HCT116 (cell line): ENCODE data around the gene SLC6A11. TPM values are rescaled to one million over a fixed set of nuclear protein-coding genes. Genes with fewer than 3 reads are reported as not detected.

Source experiments
- ATAC-seq: fragments of 200-7000 bp; cut with Tn5 transposase; 2 replicates; pipeline ENCODE4 v1.9.1; 2020; ENCODE audit warnings: mild to moderate bottlenecking, moderate library complexity
- BruUV-seq: library from RNA; stranded (reverse); fragments of 400-500 nt; replicated peaks from 2 replicates; lab custom pipeline; 2021; lab: Mats Ljungman, UMichigan
- CTCF ChIA-PET: fragments of 300-600 bp; sonication (Branson Sonifier 250); formaldehyde crosslinking; loops from one replicate; lab custom pipeline; 2021; ENCODE audit warnings: antibody characterized with exemption; lab: Charles Lee
- POLR2A ChIA-PET: fragments of 300-600, 350-600 bp; sonication (Branson Sonifier 250); formaldehyde crosslinking; loops from one replicate; lab custom pipeline; 2021; ENCODE audit warnings: antibody characterized with exemption; lab: Charles Lee
- RAD21 ChIA-PET, 2 experiments: fragments of 300-600 bp; sonication (Branson Sonifier 250); formaldehyde crosslinking; loops; one replicate each; lab custom pipeline; 2023; ENCODE audit warnings: low total read pairs in 2 of 2; ENCODE audit not compliant: uncharacterized antibody in 2 of 2, unreplicated experiment in 2 of 2, low non-redundant PET in 1 of 2; lab: Charles Lee
- DNase-seq: peaks from one replicate; pipeline ENCODE4 v3.0.0-alpha.2; 2010; ENCODE audit warnings: low read depth, low spot score
- H2AFZ ChIP-seq: fragments of 200-600 bp; shearing (Covaris generic), sonication (generic); 2 replicates; pipeline ENCODE4 v1.6.1; 2017; ENCODE audit warnings: low read depth, mixed run types, mixed read lengths, antibody characterized with exemption, low read length; ENCODE audit not compliant: poor library complexity, severe bottlenecking
- H3K27ac ChIP-seq: 2 replicates; pipeline ENCODE4 v1.5.1; 2012; ENCODE audit warnings: low read depth, low read length
- H3K27me3 ChIP-seq: fragments of 200-600 bp; sonication (generic); 2 replicates; pipeline ENCODE4 v1.6.1; 2016; ENCODE audit warnings: mixed run types, low read length, mixed read lengths; ENCODE audit not compliant: insufficient read depth
- H3K36me3 ChIP-seq, 2 experiments: fragments of 200-500 bp in 1 of 2; fragments of 200-600 bp in 1 of 2; sonication (Bioruptor generic) in 1 of 2; sonication (generic) in 1 of 2; 2 replicates each; pipeline versions ENCODE4 v1.5.1 to v1.6.1; 2014 to 2016; ENCODE audit warnings: low read length in 2 of 2, inconsistent platforms in 1 of 2, mixed read lengths in 1 of 2, mixed run types in 1 of 2; ENCODE audit not compliant: insufficient read depth in 2 of 2, control insufficient read depth in 1 of 2
- H3K4me1 ChIP-seq, 2 experiments: fragments of 200-600 bp in 1 of 2; sonication (generic) in 1 of 2; 2 replicates each; pipeline versions ENCODE4 v1.5.1 to v1.6.1; 2012 to 2017; ENCODE audit warnings: low read length in 2 of 2, inconsistent platforms in 1 of 2, mild to moderate bottlenecking in 1 of 2, mixed read lengths in 1 of 2, mixed run types in 1 of 2, moderate library complexity in 1 of 2; ENCODE audit not compliant: insufficient read depth in 2 of 2, control insufficient read depth in 1 of 2
- H3K4me2 ChIP-seq: fragments of 200-600 bp; sonication (generic); 2 replicates; pipeline ENCODE4 v1.6.1; 2017; ENCODE audit warnings: mixed run types, low read length, mixed read lengths
- H3K4me3 ChIP-seq, 2 experiments: fragments of 200-600 bp in 1 of 2; sonication (generic) in 1 of 2; replicated peaks in 1 of 2; 2 replicates each; pipeline ENCODE4 v1.5.1; 2011 to 2016; ENCODE audit warnings: low read length in 2 of 2, control low read depth in 1 of 2, low read depth in 1 of 2, mild to moderate bottlenecking in 1 of 2, mixed read lengths in 1 of 2, mixed run types in 1 of 2
- H3K79me2 ChIP-seq: fragments of 200-600 bp; sonication (generic); 2 replicates; pipeline ENCODE4 v1.6.1; 2017; ENCODE audit warnings: mild to moderate bottlenecking, mixed run types, low read length, moderate library complexity, mixed read lengths; ENCODE audit not compliant: insufficient read depth
- H3K9ac ChIP-seq: fragments of 200-600 bp; sonication (generic); 2 replicates; pipeline ENCODE4 v1.6.1; 2016; ENCODE audit warnings: low read length, mixed read lengths
- H3K9me2 ChIP-seq: fragments of 200-600 bp; sonication (generic), shearing (Covaris generic); 2 replicates; pipeline ENCODE4 v1.6.1; 2017; ENCODE audit warnings: mixed run types, mild to moderate bottlenecking, moderate library complexity; ENCODE audit not compliant: insufficient read depth
- H3K9me3 ChIP-seq, 2 experiments: fragments of 200-500 bp in 1 of 2; fragments of 200-600 bp in 1 of 2; sonication (Bioruptor generic) in 1 of 2; sonication (generic) in 1 of 2; 2 replicates each; pipeline ENCODE4 v1.6.1; 2014 to 2017; ENCODE audit warnings: low read length in 2 of 2, mixed read lengths in 2 of 2, inconsistent platforms in 1 of 2, low read depth in 1 of 2, mild to moderate bottlenecking in 1 of 2, mixed run types in 1 of 2, moderate library complexity in 1 of 2; ENCODE audit not compliant: control insufficient read depth in 1 of 2, insufficient read depth in 1 of 2
- H4K20me1 ChIP-seq: fragments of 200-600 bp; sonication (generic), shearing (Covaris generic); 2 replicates; pipeline ENCODE4 v1.6.1; 2017; ENCODE audit warnings: mixed run types, mild to moderate bottlenecking, moderate library complexity; ENCODE audit not compliant: insufficient read depth
- CEBPB ChIP-seq: IDR thresholded peaks from 2 replicates; pipeline ENCODE4 v1.6.1; 2012; ENCODE audit warnings: low read depth
- EGR1 ChIP-seq: IDR thresholded peaks from 2 replicates; pipeline ENCODE4 v1.6.1; 2012; ENCODE audit warnings: low read depth
- ELF1 ChIP-seq: IDR thresholded peaks from 2 replicates; pipeline ENCODE4 v1.6.1; 2012; ENCODE audit warnings: low read depth, borderline replicate concordance
- EZH2phosphoT487 ChIP-seq: fragments of 200-600 bp; IDR thresholded peaks from 2 replicates; pipeline ENCODE4 v1.6.1; 2018; ENCODE audit warnings: antibody characterized with exemption, borderline replicate concordance
- FOSL1 ChIP-seq: IDR thresholded peaks from 2 replicates; pipeline ENCODE4 v1.6.1; 2012; ENCODE audit warnings: low read depth
- JUND ChIP-seq: IDR thresholded peaks from 2 replicates; pipeline ENCODE4 v1.6.1; 2012
- SP1 ChIP-seq: IDR thresholded peaks from 2 replicates; pipeline ENCODE4 v1.6.1; 2012; ENCODE audit warnings: low read depth
- YY1 ChIP-seq: IDR thresholded peaks from 2 replicates; pipeline ENCODE4 v1.6.1; 2011; ENCODE audit warnings: low read length, low read depth, moderate library complexity, mild to moderate bottlenecking; ENCODE audit not compliant: insufficient replicate concordance; ENCODE audit errors: extremely low read depth
- ZFX ChIP-seq: fragments of 450-650 bp; IDR thresholded peaks from 2 replicates; pipeline ENCODE4 v1.6.1; 2017
- ZNF274 ChIP-seq: fragments of 200-500 bp; sonication (Bioruptor generic); IDR thresholded peaks from 2 replicates; pipeline ENCODE4 v1.6.1; 2014; ENCODE audit warnings: mild to moderate bottlenecking, low read depth, low read length, inconsistent platforms
- intact Hi-C: fragments of 100-400 bp; cut with micrococcal nuclease; formaldehyde crosslinking; loops from 2 replicates; pipeline ENCODE4 v1.10.0; 2022
- total RNA-seq: library from RNA; stranded (reverse); gene quantifications from one replicate; pipeline ENCODE4 v1.2.1, GENCODE V29; 2021; ENCODE audit not compliant: unreplicated experiment
- TF ChIP-seq, protein P1 (sequence below), 3 experiments: fragments of 200-600 bp in 1 of 3; sonication (generic) in 1 of 3; IDR thresholded peaks in 2 of 3; conservative IDR thresholded peaks in 1 of 3; 2 replicates each; pipeline ENCODE4 v1.5.1; 2012 to 2017; ENCODE audit warnings: low read depth in 2 of 3, low read length in 2 of 3, antibody characterized with exemption in 1 of 3, borderline replicate concordance in 1 of 3, control low read depth in 1 of 3, mild to moderate bottlenecking in 1 of 3, mixed read lengths in 1 of 3, mixed run types in 1 of 3, moderate library complexity in 1 of 3; ENCODE audit not compliant: insufficient read depth in 1 of 3
- TF ChIP-seq, protein P2 (sequence below): IDR thresholded peaks from 2 replicates; pipeline ENCODE4 v1.6.1; 2012
- TF ChIP-seq, protein P3 (sequence below): IDR thresholded peaks from 2 replicates; pipeline ENCODE4 v1.6.1; 2012
- TF ChIP-seq, protein P4 (sequence below): IDR thresholded peaks from 2 replicates; pipeline ENCODE4 v1.6.1; 2011; ENCODE audit warnings: mild to moderate bottlenecking, low read length, moderate library complexity; ENCODE audit not compliant: insufficient replicate concordance; ENCODE audit errors: extremely low read depth

The SLC6A11 gene
- total RNA-seq, 1 experiment from 2014 or later: not detected

DNA sequence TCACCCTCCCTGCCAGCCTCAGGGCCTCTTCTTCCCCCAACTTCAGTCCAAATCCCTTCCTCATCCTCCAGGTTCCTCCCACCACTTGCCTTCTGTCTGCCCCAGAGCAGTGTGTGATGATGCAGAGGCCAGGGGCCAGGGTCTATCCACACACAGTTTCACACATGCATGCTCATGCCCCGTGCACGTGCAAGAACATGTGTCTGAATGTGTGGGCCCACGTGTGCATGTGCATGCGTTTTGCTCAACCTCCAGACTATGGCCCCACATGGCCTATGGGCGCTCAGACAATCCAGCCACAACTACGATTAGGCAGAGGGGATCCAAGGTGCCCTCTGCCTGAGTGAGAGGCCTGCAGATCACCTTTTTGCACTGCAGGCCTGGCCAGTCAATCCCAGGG lies 144.2 kb downstream of the SLC6A11 start:
- H3K9ac ChIP-seq: no peak overlapping the region
- POLR2A ChIA-PET: no interaction called here
- CTCF ChIA-PET: interaction anchor here (1.0 kb wide), 1 partner anchor 9 kb away, joined by 3 read pairs; no protein-coding TSS in a partner anchor
- H3K9me3 ChIP-seq: no peaks in the 10 kb centered on the region
- intact Hi-C loops: no loop called here
- RAD21 ChIA-PET: no interaction called here
- ATAC-seq: no peak; the same call in 1 of the 2 replicates
- H3K27me3 ChIP-seq: peaks cover 93% of the 10 kb centered on the region
- no peaks in the 10 kb centered on the region for H3K79me2 ChIP-seq
- no peak overlapping the region for H2AFZ ChIP-seq
- H3K9me2 ChIP-seq: no peaks in the 10 kb centered on the region
- no peak overlapping the region for H3K4me3 ChIP-seq
- H4K20me1 ChIP-seq: no peaks in the 10 kb centered on the region
- H3K36me3 ChIP-seq: no peaks in the 10 kb centered on the region
- BruUV-seq: no TSS peak
- no peak overlapping the region for H3K27ac ChIP-seq
- no peaks in the 10 kb centered on the region for H3K4me1 ChIP-seq
- DNase-seq: no peak
- H3K4me2 ChIP-seq: no peak overlapping the region
- TF ChIP-seq CEBPB: no peak
- TF ChIP-seq, protein P1, sequence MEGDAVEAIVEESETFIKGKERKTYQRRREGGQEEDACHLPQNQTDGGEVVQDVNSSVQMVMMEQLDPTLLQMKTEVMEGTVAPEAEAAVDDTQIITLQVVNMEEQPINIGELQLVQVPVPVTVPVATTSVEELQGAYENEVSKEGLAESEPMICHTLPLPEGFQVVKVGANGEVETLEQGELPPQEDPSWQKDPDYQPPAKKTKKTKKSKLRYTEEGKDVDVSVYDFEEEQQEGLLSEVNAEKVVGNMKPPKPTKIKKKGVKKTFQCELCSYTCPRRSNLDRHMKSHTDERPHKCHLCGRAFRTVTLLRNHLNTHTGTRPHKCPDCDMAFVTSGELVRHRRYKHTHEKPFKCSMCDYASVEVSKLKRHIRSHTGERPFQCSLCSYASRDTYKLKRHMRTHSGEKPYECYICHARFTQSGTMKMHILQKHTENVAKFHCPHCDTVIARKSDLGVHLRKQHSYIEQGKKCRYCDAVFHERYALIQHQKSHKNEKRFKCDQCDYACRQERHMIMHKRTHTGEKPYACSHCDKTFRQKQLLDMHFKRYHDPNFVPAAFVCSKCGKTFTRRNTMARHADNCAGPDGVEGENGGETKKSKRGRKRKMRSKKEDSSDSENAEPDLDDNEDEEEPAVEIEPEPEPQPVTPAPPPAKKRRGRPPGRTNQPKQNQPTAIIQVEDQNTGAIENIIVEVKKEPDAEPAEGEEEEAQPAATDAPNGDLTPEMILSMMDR (IDR thresholded peaks at IDR 0.05 in 2 of 3, conservative IDR thresholded peaks at IDR 0.05 in 1 of 3; ENCODE audit: borderline replicate concordance in 1 of 3, insufficient read depth in 1 of 3, low read depth in 2 of 3, low read length in 2 of 3): no peak
- no peak for TF ChIP-seq EZH2phosphoT487
- no peak for TF ChIP-seq ZFX
- TF ChIP-seq ZNF274: no peak
- no peak for TF ChIP-seq ELF1

DNA sequence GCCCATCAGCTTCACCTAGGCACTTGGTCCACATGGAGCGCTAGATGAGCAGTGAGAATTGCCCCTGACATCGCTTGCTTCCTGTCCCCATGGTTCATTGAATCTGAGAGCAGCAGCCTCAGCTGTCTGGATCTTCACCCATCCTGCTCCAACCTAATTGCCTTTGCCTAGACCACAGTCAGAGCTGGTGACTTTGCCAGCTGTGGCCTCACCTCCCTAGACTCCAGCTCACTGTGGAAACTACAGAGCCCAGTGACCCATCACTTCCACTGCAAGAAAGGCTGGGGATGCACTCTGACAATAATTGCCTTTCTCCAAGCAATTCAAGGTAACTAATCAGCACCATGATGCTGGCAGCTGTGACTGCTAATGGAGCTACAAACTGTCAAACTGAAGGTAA lies 145.9 kb downstream of the SLC6A11 start:
- Histone ChIP-seq H3K9me3 (no peaks in the 10 kb centered on the region), H3K79me2 (no peaks in the 10 kb centered on the region), H3K9me2 (no peaks in the 10 kb centered on the region), H3K4me3 (no peak overlapping the region), H3K9ac (no peak overlapping the region), H3K36me3 (no peaks in the 10 kb centered on the region), H2AFZ (no peak overlapping the region), H3K4me1 (no peaks in the 10 kb centered on the region), H3K27me3 (peaks cover 97% of the 10 kb centered on the region), H4K20me1 (no peaks in the 10 kb centered on the region), H3K4me2 (no peak overlapping the region), H3K27ac (no peak overlapping the region)
- no TSS peak for BruUV-seq
- ChIA-PET POLR2A (no interaction called here), CTCF (no interaction called here), RAD21 (no interaction called here)
- intact Hi-C loops: no loop called here
- ATAC-seq (no peak), DNase-seq (no peak)
- TF ChIP-seq, protein P2, sequence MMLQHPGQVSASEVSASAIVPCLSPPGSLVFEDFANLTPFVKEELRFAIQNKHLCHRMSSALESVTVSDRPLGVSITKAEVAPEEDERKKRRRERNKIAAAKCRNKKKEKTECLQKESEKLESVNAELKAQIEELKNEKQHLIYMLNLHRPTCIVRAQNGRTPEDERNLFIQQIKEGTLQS: no peak
- TF ChIP-seq FOSL1 (no peak), EGR1 (no peak), JUND (no peak), SP1 (no peak), YY1 (no peak), ZFX (no peak)
- TF ChIP-seq, protein P1 (IDR thresholded peaks at IDR 0.05 in 2 of 3, conservative IDR thresholded peaks at IDR 0.05 in 1 of 3; ENCODE audit: borderline replicate concordance in 1 of 3, insufficient read depth in 1 of 3, low read depth in 2 of 3, low read length in 2 of 3): no peak
- TF ChIP-seq, protein P3, sequence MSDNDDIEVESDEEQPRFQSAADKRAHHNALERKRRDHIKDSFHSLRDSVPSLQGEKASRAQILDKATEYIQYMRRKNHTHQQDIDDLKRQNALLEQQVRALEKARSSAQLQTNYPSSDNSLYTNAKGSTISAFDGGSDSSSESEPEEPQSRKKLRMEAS: no peak
- TF ChIP-seq, protein P4, sequence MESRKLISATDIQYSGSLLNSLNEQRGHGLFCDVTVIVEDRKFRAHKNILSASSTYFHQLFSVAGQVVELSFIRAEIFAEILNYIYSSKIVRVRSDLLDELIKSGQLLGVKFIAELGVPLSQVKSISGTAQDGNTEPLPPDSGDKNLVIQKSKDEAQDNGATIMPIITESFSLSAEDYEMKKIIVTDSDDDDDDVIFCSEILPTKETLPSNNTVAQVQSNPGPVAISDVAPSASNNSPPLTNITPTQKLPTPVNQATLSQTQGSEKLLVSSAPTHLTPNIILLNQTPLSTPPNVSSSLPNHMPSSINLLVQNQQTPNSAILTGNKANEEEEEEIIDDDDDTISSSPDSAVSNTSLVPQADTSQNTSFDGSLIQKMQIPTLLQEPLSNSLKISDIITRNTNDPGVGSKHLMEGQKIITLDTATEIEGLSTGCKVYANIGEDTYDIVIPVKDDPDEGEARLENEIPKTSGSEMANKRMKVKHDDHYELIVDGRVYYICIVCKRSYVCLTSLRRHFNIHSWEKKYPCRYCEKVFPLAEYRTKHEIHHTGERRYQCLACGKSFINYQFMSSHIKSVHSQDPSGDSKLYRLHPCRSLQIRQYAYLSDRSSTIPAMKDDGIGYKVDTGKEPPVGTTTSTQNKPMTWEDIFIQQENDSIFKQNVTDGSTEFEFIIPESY: no peak
